Measurements from ENCODE around the gene MMP2. TPM values are rescaled to one million over a fixed set of nuclear protein-coding genes. Genes with fewer than 3 reads are reported as not detected.

Gene MMP2
- total and polyA plus RNA-seq, 2 of the 13 experiments (the other 11 are each of a cell fraction or from before 2014, with no cell fraction given), result 0.31 to 1.3 TPM

DNA sequence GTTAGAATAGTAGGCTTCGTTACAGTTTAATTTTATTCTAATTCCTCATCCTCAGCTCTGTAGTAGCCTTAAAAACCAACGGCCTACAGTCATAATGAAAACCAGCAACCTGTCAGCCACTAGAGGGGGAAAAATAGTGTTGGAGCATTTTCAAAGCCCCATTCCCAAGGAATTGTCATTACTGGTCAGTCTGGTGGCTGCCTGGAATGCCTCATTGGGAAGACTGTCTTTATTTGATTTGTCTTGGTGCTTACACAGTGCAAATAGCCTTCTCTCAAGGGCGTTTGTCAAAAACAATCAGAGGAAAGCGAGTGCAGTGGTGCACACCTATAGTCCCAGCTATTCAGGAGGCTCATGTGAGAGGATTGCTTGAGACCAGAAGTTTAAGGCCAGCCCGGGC is 34.6 kb downstream of the MMP2 start (continued):
- TF ChIP-seq, protein P1, sequence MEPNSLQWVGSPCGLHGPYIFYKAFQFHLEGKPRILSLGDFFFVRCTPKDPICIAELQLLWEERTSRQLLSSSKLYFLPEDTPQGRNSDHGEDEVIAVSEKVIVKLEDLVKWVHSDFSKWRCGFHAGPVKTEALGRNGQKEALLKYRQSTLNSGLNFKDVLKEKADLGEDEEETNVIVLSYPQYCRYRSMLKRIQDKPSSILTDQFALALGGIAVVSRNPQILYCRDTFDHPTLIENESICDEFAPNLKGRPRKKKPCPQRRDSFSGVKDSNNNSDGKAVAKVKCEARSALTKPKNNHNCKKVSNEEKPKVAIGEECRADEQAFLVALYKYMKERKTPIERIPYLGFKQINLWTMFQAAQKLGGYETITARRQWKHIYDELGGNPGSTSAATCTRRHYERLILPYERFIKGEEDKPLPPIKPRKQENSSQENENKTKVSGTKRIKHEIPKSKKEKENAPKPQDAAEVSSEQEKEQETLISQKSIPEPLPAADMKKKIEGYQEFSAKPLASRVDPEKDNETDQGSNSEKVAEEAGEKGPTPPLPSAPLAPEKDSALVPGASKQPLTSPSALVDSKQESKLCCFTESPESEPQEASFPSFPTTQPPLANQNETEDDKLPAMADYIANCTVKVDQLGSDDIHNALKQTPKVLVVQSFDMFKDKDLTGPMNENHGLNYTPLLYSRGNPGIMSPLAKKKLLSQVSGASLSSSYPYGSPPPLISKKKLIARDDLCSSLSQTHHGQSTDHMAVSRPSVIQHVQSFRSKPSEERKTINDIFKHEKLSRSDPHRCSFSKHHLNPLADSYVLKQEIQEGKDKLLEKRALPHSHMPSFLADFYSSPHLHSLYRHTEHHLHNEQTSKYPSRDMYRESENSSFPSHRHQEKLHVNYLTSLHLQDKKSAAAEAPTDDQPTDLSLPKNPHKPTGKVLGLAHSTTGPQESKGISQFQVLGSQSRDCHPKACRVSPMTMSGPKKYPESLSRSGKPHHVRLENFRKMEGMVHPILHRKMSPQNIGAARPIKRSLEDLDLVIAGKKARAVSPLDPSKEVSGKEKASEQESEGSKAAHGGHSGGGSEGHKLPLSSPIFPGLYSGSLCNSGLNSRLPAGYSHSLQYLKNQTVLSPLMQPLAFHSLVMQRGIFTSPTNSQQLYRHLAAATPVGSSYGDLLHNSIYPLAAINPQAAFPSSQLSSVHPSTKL (CRISPR knock-in tag; IDR thresholded peaks at IDR 0.05), result peak; percentile 37
- TF ChIP-seq ZBTB44 (CRISPR knock-in tag; IDR thresholded peaks at IDR 0.05) (no peak), TFAP4 (IDR thresholded peaks at IDR 0.05; ENCODE audit: borderline replicate concordance, low read depth) (no peak), BCL6 (CRISPR knock-in tag; IDR thresholded peaks at IDR 0.05) (peak; percentile 71), ZFP36L1 (CRISPR knock-in tag; IDR thresholded peaks at IDR 0.05) (no peak), ZNF331 (CRISPR knock-in tag; IDR thresholded peaks at IDR 0.05) (0 out of 2 replicates have a peak, but pooled peaks have one; percentile 27), XBP1 (CRISPR knock-in tag; IDR thresholded peaks at IDR 0.05) (no peak), GATAD2A (CRISPR knock-in tag; IDR thresholded peaks at IDR 0.05) (0 out of 2 replicates have a peak, but pooled peaks have one; percentile 16), STAG1 (CRISPR knock-in tag; IDR thresholded peaks at IDR 0.05) (peak; percentile 50), JARID2 (CRISPR knock-in tag; IDR thresholded peaks at IDR 0.05; ENCODE audit: insufficient replicate concordance) (peak; percentile 42), KAT8 (CRISPR knock-in tag; IDR thresholded peaks at IDR 0.05) (no peak), THRA (CRISPR knock-in tag; IDR thresholded peaks at IDR 0.05; ENCODE audit: borderline replicate concordance) (0 out of 2 replicates have a peak, but pooled peaks have one; percentile 48), THAP9 (CRISPR knock-in tag; IDR thresholded peaks at IDR 0.05; ENCODE audit: borderline replicate concordance) (no peak), HCFC1 (IDR thresholded peaks at IDR 0.05; ENCODE audit: low read depth, low read length) (no peak), SCMH1 (CRISPR knock-in tag; IDR thresholded peaks at IDR 0.05; ENCODE audit: borderline replicate concordance) (no peak), RARG (CRISPR knock-in tag; IDR thresholded peaks at IDR 0.05; ENCODE audit: low read depth) (no peak), ARID3A (IDR thresholded peaks at IDR 0.05; ENCODE audit: low read depth, low read length) (no peak), HMG20B (CRISPR knock-in tag; conservative IDR thresholded peaks at IDR 0.05) (0 out of 2 replicates have a peak, but pooled peaks have one; percentile 37)

All from HepG2 (cell line).